PC-9 (cell line): ENCODE data around the gene ECSCR. TPM values are rescaled to one million over a fixed set of nuclear protein-coding genes. Genes with fewer than 3 reads are reported as not detected.
A peak's percentile ranks its signal among the peaks of the same experiment; 100 is the strongest.
"Not testable (repeated sequence)": the region's sequence is repeated elsewhere in the genome, so short reads cannot be mapped to it uniquely, and the experiment has no call there.

ENCODE experiments used
- BruUV-seq: library from RNA; stranded (reverse); fragments of 400-500 nt; replicated peaks from 2 replicates; lab custom pipeline; 2021; lab: Mats Ljungman, UMichigan
- CTCF ChIA-PET: fragments of 300-600 bp; sonication (Branson Sonifier 250); formaldehyde crosslinking; loops from one replicate; lab custom pipeline; 2022; ENCODE audit warnings: antibody characterized with exemption; lab: Charles Lee
- POLR2A ChIA-PET: fragments of 300-600 bp; sonication (Branson Sonifier 250); formaldehyde crosslinking; loops from one replicate; lab custom pipeline; 2022; ENCODE audit warnings: antibody characterized with exemption; ENCODE audit not compliant: unreplicated experiment; lab: Charles Lee
- DNase-seq, 2 experiments: peaks; one replicate each; pipeline versions ENCODE4 v3.0.0 to v3.0.0-alpha.2; 2015 to 2022; ENCODE audit warnings: mixed read lengths in 1 of 2
- H2AFZ ChIP-seq: fragments of 200-600 bp; sonication (generic); 2 replicates; pipeline ENCODE4 v1.8.1; 2017; ENCODE audit warnings: antibody characterized with exemption
- H3F3A ChIP-seq: fragments of 200-600 bp; sonication (generic); 2 replicates; pipeline ENCODE4 v1.8.1; 2017; ENCODE audit warnings: antibody characterized with exemption, mild to moderate bottlenecking, low read depth; ENCODE audit not compliant: insufficient read depth
- H3K27ac ChIP-seq: fragments of 200-600 bp; sonication (generic); 2 replicates; pipeline ENCODE4 v1.6.1; 2016; ENCODE audit warnings: mixed run types
- H3K27me3 ChIP-seq: fragments of 200-600 bp; sonication (generic); 2 replicates; pipeline ENCODE4 v1.6.1; 2016; ENCODE audit warnings: low read depth, mixed run types; ENCODE audit not compliant: insufficient read depth
- H3K36me3 ChIP-seq: fragments of 200-600 bp; sonication (generic); 2 replicates; pipeline ENCODE4 v1.6.1; 2016; ENCODE audit warnings: low read depth, mixed run types
- H3K4me1 ChIP-seq: fragments of 200-600 bp; sonication (generic); replicated peaks from 2 replicates; pipeline ENCODE4 v1.6.1; 2016; ENCODE audit warnings: mixed run types; ENCODE audit not compliant: insufficient read depth
- H3K4me2 ChIP-seq: fragments of 200-600 bp; sonication (generic); 2 replicates; pipeline ENCODE4 v1.6.1; 2017; ENCODE audit warnings: mixed run types
- H3K4me3 ChIP-seq: fragments of 200-600 bp; sonication (generic); 2 replicates; pipeline ENCODE4 v1.6.1; 2016; ENCODE audit warnings: mixed run types
- H3K79me2 ChIP-seq: fragments of 200-600 bp; sonication (generic); 2 replicates; pipeline ENCODE4 v1.6.1; 2017; ENCODE audit warnings: low read depth, mixed run types
- H3K9me2 ChIP-seq: fragments of 200-600 bp; sonication (generic); 2 replicates; pipeline ENCODE4 v1.8.1; 2017; ENCODE audit warnings: mild to moderate bottlenecking; ENCODE audit not compliant: insufficient read depth
- H3K9me3 ChIP-seq: fragments of 200-600 bp; sonication (generic); 2 replicates; pipeline ENCODE4 v1.8.1; 2016; ENCODE audit warnings: low read depth; ENCODE audit not compliant: insufficient read depth
- H4K20me1 ChIP-seq: fragments of 200-600 bp; sonication (generic); 2 replicates; pipeline ENCODE4 v1.8.1; 2017; ENCODE audit not compliant: insufficient read depth
- CTCF ChIP-seq: fragments of 200-600 bp; sonication (generic); conservative IDR thresholded peaks from 2 replicates; pipeline ENCODE4 v1.6.1; 2017; ENCODE audit warnings: mixed run types, antibody characterized with exemption, mild to moderate bottlenecking, moderate library complexity
- EZH2 ChIP-seq: fragments of 200-600 bp; sonication (generic); IDR thresholded peaks from 2 replicates; pipeline ENCODE4 v1.8.0; 2017; ENCODE audit warnings: antibody characterized with exemption, low read depth
- intact Hi-C: fragments of 100-400 bp; cut with micrococcal nuclease; formaldehyde crosslinking; loops from one replicate; pipeline ENCODE4 v1.10.0; 2022; ENCODE audit not compliant: unreplicated experiment
- total RNA-seq: library from RNA; stranded (reverse); gene quantifications from 2 replicates; pipeline ENCODE4 v1.2.3, GENCODE V29; 2021

ECSCR gene
- total RNA-seq, 1 experiment from 2014 or later: not detected

- peaks cover 31% of the 10 kb centered on the region for H3F3A ChIP-seq
- H3K36me3 ChIP-seq: no peaks in the 10 kb centered on the region
- no peaks in the 10 kb centered on the region for H3K9me3 ChIP-seq
- H4K20me1 ChIP-seq: no peaks in the 10 kb centered on the region
- H3K27ac ChIP-seq: peak overlapping the region; percentile 80
- POLR2A ChIA-PET: interaction anchor here (0.6 to 0.7 kb wide), 3 partner anchors 59 to 1150 kb away, joined by 3 to 7 read pairs (median 5); partner anchors contain the start of genes CDC25C and MATR3
- peak overlapping the region; percentile 39; the same call in 1 of the 2 replicates for H3K4me3 ChIP-seq
- no peak; the same call in 1 of the 2 replicates for TF ChIP-seq CTCF
- no peak for TF ChIP-seq EZH2
- intact Hi-C loops: loop anchor here (1.0 kb wide), 1 partner anchor 32 kb away; no protein-coding TSS in a partner anchor
- no peaks in the 10 kb centered on the region for H3K9me2 ChIP-seq
- peak overlapping the region; percentile 76 for H3K4me2 ChIP-seq
- peaks cover 28% of the 10 kb centered on the region for H3K4me1 ChIP-seq
- peak overlapping the region; percentile 79; the same call in 1 of the 2 replicates for H2AFZ ChIP-seq
- BruUV-seq: no TSS peak
- no peaks in the 10 kb centered on the region for H3K79me2 ChIP-seq
- DNase-seq: no peak
- CTCF ChIA-PET: interaction anchor here (0.6 to 1.4 kb wide), 3 partner anchors 32 to 79 kb away, joined by 3 to 6 read pairs (median 3); no protein-coding TSS in a partner anchor
- no peaks in the 10 kb centered on the region for H3K27me3 ChIP-seq
Observed at GRCh38 chr5:139481580-139482049, 19.1 kb upstream of the ECSCR start.

GRCh38 chr5:139481122-139481533 is 18.6 kb upstream of the ECSCR start:
- intact Hi-C loops: no loop called here
- Histone ChIP-seq H3K4me2 (peak overlapping the region; percentile 76), H4K20me1 (no peaks in the 10 kb centered on the region), H3K27ac (no peak overlapping the region), H2AFZ (no peak overlapping the region), H3K4me3 (peak overlapping the region; percentile 39; the same call in 1 of the 2 replicates), H3K36me3 (no peaks in the 10 kb centered on the region), H3K27me3 (no peaks in the 10 kb centered on the region), H3K79me2 (no peaks in the 10 kb centered on the region), H3K9me2 (no peaks in the 10 kb centered on the region), H3F3A (peaks cover 31% of the 10 kb centered on the region), H3K4me1 (peaks cover 28% of the 10 kb centered on the region), H3K9me3 (no peaks in the 10 kb centered on the region)
- TF ChIP-seq EZH2 (no peak), CTCF (no peak)
- DNase-seq: peak in 1 of 2 experiments; percentile 31
- POLR2A ChIA-PET: interaction anchor here (0.5 to 0.6 kb wide), 2 partner anchors 204 to 1149 kb away, joined by 3 to 5 read pairs; partner anchors contain the start of gene CDC25C
- no TSS peak for BruUV-seq
- CTCF ChIA-PET: interaction anchor here (1.0 to 1.4 kb wide), 2 partner anchors 32 to 58 kb away, joined by 3 to 6 read pairs; no protein-coding TSS in a partner anchor

GRCh38 chr5:139479729-139480128 is 17.2 kb upstream of the ECSCR start:
- not testable (repeated sequence) for BruUV-seq, H3K79me2 ChIP-seq
- CTCF ChIA-PET: interaction anchor here (0.6 kb wide), 2 partner anchors 61 to 1209 kb away, joined by 8 to 9 read pairs; no protein-coding TSS in a partner anchor

GRCh38 chr5:139478657-139479423 is 16.3 kb upstream of the ECSCR start:
- H3K9me2 ChIP-seq, intact Hi-C loops, H2AFZ ChIP-seq, H3K27ac ChIP-seq, H3K4me2 ChIP-seq, H3K36me3 ChIP-seq, H3K79me2 ChIP-seq, POLR2A ChIA-PET, H4K20me1 ChIP-seq, BruUV-seq, H3K4me3 ChIP-seq, CTCF ChIA-PET, H3K27me3 ChIP-seq, H3K9me3 ChIP-seq, DNase-seq: not testable (repeated sequence)
- peaks cover 27% of the 10 kb centered on the region for H3F3A ChIP-seq
- H3K4me1 ChIP-seq: peaks cover 28% of the 10 kb centered on the region

More at GRCh38 chr5:139479729-139480128, 17.2 kb upstream of the ECSCR start:
- H3K4me2 ChIP-seq, H3K36me3 ChIP-seq, H2AFZ ChIP-seq, H3K27me3 ChIP-seq, H3K9me3 ChIP-seq, H4K20me1 ChIP-seq, POLR2A ChIA-PET, H3K9me2 ChIP-seq, H3K27ac ChIP-seq, intact Hi-C loops, DNase-seq, H3K4me3 ChIP-seq: not testable (repeated sequence)
- Histone ChIP-seq H3K4me1 (peaks cover 28% of the 10 kb centered on the region), H3F3A (peaks cover 31% of the 10 kb centered on the region)
